ENCODE results near the gene GAS6.

Gene GAS6

DNA sequence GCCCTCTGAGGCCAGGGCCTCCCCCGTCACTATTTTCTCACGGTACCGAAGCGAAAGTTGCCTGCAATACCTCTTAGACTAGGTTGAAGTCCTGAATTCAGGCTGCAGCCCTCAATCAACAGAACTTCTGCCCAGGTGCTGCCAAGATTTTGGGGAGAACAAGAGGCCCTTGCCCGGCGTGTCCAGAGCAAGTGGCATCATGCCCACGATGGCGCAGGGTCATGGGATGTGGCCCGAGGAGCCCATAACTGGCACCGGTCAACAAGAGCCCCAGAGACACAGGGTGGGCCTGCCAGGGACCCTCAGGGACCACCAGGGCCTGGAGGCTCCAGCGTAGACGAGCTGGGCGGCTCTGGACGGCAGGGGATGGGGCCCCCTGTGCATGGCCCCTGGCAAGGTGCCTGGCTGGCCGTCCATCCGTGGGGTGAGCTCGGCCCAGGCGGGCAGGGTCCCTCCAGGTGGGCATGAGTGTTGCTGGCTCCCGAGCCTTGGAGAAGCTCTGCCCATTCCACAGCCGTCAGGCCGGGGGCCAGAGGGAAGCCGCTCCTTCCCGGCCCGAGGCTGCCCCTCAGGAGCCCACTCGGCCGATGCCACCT is 45.1 kb downstream of the GAS6 start:
- DNase-seq: no peak

DNA sequence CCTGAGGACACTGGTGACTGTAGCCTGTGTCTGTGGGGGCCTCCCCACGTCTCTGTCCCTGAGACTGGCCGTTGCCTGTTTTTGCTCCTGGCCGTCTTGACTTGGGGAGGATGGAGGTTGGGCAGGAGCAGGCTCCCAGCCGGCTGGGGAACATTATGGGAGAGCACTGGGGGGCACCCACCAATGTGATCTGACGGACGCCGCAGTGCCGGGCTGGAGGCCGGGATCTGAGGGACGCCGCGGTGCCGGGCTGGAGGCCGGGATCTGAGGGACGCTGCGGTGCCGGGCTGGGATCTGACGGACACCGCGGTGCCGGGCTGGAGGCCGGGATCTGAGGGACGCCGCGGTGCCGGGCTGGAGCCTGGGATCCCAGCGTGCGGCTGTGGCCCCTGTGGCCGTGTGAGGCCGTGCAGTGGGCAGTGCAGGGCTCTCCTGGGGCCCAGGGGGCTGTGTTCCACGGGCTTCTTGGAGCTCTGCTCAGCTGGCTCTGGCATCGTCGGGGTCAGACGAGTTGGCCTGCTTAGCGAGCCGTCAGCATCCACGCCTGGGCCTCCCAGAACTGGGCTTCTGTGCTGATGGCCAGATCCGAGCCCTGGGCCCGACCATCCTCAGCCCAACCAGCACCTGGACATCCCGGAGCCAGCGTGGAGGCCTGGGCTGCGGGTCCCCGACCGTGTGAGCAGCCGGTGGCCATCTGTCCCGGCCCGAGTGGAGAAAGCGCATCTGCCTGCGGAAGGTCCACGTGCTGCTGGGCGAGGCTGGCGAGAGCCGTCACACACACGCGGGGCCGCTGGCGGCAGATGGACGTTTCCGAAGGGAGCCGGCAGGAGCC is 45.8 kb downstream of the GAS6 start:
- no peak for DNase-seq

DNA sequence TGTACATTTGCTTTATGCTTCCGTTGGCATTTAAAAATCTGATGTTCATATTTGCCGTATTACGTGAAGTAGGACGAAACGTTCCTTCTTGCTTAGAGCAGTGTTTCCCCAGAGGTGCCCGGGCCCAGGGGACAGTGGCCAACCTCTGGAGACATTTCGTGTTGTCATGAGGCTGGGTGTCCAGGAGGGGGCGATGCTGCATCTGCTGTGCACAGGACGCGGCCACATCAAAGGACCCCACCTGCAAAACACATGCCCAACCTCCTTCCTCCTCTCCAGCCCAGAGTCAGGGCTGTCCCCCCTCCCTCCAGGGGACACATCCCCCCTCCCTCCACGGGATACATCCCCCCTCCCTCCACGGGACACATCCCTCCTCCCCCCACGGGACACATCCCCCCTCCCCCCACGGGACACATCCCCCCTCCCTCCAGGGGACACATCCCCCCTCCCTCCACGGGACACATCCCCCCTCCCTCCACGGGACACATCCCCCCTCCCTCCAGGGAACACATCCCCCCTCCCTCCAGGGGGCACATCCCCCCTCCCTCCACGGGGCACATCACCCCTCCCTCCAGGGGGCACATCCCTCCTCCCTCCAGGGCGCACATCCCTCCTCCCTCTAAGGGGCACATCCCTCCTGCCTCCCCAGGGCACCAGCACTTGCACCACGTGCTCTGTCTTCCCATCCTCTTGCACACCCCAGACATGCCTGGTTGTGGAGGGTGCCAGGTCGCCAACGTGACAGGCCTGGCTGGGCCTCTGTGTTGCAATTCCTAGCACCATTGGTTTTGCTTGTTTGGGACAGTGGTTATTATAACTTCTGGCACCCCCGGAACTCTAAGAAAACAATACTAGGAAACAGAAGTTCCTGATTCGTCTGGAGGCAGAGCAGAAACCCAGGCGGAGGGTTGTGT is 46.7 kb downstream of the GAS6 start:
- DNase-seq: peak; percentile 74

DNA sequence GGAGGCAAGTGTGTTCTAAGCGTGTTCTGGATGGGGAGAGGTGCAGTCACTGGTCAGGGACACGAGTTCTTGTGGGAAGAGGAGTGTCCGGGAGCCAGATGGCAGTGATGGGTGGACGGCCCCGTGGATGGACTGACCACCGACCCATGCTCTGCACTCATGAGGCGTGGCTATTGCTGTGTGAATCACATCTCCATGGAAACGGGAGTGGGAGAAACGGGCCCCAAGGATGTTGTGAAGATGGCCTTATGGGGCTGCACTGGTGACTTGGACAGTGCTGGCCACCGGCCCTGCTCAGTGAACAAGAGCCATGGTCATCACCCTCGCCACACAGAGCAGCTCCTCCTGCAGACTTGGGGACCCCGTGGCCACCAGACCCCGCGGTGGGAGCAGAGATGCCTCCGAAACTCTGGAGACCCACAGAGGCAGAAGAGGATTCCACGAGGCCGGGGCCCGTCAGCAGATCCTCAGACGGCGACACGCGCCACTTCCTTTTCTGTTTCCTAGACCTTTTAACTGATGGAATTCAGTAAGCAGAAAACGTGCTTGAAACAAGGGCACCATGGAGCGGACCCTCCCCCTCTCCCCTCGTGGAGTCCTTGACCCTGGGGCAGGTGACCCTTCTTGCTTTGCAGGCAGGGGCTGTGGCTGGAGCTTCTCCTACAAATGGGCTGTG is 47.5 kb downstream of the GAS6 start:
- no peak for DNase-seq

DNA sequence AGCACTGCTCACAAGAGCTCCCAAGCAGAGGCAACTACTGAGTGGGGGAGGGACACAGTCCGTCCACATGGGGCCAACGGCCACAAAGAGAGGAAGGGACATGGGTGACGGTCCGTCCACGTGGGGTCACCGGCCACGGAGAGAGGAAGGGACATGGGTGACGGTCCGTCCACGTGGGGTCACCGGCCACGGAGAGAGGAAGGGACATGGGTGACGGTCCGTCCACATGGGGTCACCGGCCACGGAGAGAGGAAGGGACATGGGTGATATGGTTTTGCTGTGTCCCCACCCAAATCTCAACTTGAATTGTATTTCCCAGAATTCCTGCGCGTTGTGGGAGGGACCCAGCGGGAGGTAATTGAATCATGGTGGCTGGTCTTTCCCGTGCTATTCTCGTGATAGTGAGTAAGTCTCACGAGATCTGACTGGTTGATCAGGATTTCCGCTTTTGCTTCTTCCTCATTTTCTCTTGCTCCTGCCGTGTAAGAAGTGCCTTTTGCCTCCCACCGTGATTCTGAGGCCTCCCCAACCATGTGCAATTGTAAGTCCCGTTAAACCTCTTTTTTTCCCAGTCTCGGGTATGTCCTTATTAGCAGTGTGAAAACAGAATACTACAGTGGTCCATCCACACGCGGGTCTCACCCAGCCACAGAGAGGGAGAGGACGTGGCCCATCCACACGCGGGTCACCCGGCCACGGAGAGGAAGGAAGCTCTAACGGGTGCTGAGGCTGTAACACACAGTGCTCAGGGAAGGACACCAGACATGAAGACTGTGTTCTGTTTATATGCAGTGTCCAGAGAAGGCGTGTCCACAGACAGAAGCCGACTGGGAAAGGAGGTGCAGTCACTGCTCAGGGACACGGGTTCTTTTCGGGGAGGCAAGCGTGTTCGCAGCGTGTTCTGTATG is 48.5 kb downstream of the GAS6 start:
- no peak for DNase-seq

DNA sequence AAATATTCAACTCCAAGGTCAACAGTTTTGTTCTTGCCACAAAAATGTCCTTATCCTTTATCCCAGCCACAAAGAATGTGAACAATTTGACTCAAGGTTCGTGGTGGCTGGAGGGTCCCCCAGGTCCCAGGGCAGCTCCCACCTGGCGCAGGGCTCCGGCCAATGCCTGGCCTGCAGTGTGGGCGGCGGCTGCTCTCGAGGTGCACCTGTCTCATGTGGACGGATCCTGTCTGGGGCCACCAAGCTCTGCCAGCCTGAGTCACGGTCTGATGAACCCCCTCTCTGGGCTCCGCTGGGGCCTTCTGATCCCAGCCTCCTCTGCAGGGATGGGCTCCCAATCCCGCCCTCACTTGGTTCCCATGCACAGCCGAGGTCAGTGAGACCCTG is 49.4 kb downstream of the GAS6 start:
- DNase-seq: no peak

DNA sequence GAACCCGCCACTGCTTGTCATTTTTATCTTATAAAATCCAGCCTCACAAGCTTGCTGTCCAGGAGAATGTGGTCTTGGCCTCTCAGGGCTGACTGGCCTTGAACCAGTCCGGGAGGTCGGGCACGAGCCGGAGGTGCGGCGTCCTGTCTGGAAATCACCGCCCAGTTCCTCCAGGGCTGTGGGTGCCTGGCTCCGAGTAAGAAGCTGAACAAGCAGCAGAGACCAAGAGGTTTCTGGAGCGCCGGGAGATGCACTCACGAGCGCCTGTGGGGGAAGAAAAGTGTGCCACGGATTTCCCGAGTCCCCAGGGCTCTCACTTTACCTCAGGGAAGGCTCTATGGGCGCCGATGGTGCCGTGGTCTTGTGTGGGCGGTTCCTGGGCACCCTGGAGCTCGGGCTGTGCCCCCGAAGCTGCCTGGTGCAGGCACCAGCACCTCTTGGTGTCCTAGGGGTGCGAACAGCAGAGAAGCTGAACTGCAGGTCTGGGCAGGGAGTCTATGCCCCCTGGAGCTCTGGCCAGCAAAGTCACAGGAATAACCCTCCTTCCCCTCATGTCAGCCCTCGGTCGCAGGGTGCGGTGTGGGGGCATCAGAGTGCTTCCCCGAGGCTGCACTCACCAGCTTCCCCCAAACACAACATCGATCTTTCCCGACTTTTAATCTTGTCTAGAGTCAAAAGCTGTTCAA is 50.0 kb downstream of the GAS6 start:
- no peak for DNase-seq

DNA sequence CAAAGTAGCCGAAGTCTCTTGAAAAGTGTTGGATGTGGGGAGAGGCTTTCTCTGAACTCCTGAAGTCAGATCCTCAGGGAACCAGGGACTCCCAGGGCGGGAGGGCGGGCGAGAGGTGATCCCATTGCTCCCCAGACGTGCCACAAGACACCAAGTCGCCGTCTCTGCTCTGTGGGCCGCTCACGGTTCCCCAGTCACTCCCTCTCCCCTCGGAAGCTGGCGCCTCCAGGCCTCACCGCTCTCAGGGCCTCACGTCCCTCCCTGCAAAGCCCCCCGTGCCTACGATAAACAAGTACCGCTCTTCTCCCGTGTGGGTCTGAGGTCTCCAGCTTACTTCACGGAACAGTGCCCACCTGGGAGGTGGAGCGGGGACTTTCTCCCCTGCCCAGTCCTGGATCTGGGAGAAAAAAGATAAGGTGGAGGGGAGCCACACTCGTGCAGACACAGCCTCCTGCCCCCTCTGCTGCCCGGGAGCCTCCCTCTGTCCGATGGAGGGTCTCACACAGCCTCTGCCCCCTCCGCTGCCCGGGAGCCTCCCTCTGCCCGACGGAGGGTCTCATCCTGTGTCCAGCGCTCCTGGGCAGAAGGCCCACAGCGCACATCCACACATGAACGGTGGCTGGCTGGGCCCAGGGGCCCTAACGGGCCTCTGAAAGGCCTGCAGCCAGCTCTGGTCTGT is 50.7 kb downstream of the GAS6 start:
- no peak for DNase-seq

DNA sequence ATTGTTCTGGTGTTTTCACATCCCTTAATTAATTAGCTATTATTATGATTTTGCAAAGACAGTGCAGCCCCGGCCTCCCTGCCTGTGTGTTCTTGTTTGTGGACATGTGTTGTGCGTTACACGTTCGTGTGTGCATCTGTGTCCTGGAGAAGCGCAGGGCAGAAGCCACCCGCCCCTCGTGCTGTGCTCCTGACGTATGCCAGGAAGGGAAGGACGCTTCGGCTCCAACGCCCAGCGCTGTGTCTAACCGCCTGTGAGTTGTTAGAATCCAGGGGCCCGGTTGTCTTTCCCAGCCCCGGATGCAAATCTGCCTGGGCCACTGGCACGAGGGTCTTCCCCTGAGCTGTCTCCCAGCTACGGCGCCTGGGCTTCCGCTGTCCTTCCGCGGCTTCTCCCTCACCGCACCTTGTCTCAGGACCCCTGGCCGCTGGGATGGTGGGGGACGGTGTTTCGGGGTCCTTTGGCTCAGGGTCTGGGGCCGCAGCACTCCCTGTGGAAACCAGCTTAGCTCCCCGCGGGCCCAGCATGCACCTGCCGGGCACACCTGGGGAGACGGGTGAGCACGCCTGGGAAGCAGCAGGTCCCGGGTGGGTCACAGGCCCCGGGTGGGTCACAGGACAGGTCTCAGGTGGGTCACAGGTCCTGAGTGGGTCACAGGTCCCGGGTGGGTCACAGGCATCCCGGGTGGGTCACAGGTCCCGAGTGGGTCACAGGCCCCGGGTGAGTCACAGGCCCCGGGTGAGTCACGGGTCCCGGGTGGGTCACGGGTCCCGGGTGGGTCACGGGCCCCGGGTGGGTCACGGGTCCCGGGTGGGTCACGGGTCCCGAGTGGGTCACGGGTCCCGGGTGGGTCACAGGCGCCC is 51.5 kb downstream of the GAS6 start:
- DNase-seq: no peak

DNA sequence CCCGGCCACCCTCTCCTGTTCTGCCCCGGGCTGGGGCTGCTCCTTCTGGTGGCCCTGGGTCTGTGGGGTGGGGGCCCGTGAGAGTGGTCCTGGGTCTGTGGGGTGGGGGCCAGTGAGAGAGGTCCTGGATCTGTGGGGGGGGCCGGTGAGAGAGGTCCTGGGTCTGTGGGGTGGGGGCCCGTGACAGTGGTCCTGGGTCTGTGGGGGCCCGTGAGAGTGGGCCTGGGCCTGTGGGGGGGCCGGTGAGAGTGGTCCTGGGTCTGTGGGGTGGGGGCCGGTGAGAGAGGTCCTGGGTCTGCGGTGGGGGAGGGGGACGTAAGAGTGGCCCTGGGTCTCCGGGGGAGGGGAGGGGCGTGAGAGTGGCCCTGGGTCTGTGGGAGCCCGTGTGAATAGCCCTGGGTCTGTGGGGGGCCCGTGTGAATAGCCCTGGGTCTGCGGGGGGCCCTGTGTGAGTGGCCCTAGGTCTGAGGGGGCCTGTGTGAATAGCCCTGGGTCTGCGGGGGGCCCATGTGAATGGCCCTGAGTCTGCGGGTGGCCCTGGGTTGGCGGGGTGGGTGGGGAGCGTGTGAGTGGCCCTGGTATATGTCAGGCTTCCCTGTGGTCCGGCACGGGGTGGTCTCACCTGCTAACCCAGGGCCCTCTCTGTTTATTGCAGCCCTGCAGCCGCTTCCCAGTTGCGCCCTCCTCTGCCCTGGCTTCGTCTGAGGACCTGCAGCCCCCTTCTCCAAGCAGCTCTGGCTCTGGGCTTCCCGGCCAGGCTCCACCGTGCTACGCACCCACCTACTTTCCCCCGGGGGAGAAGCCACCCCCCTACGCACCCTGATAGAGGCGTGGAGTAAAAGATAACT is 52.6 kb downstream of the GAS6 start:
- DNase-seq: no peak

DNA sequence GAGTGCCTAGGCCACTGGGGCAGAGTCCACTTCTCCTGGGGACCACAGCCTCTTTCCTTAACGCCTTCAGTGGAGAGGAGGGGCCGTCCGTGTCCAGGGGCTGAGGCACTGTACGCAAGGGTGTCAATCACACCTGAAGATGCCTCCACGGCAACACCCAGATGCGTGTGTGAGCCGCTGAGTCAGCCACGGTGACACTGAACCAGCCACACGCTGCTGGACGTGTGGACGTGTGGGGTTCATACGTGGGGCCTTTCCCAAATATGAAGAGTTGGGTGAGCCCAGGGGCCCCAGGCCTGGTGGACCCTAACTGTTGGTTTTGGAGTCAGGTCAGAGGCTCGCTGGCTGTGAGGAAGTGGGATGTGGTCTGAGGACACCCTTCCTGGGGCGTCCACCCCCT is 53.2 kb downstream of the GAS6 start:
- DNase-seq: no peak

DNA sequence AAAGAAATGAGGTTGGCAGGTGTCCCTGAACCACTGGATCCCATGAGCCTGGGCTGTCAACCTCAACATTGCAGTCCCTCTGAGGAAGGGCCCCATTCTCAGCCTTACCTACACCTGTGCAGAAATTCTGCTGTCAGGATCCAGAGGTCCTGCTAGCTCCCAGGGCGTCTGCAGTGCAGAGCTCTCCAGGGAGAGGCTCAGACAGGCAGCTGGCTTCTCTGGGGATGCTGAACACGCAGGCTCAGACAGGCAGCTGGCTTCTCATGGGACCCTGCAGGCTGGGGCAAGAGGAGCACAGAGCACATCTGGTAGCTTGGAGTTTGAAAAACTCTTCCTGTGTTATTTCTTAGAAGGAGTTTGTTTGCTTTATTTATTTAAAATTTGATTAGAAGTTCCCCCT is 53.9 kb downstream of the GAS6 start:
- no peak for DNase-seq

DNA sequence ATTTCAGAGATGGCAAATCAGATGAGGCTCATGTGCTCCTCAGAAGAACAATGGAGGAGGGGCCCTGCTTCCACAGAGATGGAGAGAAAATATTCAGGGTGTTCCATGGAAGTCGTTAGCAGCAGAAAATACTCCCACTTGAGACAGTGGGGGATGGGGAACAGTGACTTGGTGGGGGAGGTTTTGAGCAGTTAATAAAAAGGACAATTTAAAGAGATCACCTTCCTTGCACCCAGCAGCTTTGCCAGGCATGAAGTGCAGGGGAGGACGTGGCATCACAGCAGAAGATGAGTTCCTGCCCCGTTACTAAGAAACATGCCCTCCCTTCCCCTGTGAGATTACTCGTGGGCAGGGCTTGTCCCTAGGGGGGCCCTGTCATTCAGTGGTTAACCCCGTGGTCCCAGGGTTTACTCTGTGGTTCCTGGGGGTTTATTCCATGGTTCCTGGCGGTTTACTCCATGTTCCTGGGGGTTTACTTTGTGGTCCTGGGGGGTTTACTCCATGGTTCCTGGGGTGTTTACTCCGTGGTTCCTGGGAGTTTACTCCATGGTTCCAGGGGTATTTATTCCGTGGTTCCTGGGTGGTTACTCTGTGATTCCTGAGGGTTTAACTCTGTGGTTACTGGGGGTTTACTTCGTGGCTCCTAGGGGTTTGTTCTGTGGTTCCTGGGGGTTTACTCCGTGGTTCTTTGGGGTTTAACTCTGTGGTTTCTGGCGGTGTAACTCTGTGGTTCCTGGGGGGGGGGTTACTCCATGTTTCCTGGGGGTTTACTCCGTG is 55.6 kb downstream of the GAS6 start:
- DNase-seq: no peak

DNA sequence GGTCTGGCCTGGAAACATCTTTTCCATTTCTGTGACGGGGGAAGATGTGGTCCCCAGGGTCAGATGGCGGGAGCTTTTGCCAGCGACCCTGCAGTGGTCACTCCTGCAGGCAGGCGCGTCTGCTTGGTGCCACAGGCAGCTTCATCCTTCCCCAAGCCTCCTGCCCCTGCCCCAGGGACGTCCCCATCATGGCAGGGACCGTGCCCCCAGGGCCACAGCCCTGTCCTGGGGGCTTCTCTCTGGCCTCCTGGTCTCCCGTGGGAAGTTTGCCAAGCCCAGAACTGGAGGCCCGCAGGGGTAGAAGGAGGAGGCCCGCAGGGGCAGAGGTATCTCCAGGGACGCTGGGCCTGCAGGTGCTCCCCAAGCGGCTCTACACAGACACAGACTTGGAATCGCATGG is 57.4 kb downstream of the GAS6 start:
- DNase-seq: no peak

DNA sequence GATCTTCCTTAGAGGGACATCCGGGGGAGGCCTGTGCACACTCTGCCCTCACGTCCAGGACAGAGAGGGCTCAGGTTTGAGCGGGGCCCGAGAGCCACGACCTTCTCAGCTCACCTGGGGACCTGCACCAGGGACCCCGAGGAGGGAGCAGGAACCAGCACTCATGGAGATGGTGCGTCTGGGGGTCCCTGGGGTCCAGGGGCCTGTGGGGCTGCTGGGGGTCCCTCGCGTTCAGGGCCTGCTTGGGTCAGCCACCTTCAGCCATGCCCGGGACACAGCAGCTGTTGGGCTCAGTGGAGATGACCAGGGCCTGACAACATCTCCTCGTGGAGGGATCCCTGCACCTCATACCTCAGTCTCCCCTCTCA is 57.8 kb downstream of the GAS6 start:
- DNase-seq: no peak

DNA sequence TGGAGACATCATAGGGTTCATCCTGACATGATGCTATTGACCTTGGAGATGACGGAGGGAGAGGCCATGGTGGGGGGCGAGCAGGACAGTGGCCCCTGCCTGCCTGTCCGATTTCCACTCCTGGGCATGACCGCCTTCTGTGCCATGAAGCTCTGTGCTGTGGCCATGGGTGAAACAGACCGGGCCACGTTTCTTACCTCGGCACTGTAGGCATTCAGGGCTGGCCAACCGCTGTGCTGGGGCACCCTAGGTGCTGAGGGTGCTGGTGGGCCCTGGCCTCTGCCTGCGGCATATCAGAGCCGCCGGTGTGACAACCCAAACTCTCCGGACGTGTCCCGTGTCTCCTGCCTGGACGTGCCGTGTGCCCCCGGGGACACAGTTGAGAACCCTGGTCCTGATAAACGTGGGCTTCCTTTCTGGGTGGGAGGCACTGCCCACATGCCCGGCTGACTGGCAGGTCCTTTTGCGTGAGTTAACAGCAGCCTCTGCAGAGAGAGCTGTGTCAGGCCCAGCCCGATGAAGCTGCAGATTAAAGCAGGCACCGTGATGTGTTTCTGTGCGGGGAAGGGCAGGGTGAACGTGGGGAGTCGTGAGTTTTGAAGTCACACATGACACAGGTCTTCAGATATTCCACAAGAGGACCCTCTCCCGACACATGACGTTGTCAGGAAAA is 58.3 kb downstream of the GAS6 start:
- no peak for DNase-seq

DNA sequence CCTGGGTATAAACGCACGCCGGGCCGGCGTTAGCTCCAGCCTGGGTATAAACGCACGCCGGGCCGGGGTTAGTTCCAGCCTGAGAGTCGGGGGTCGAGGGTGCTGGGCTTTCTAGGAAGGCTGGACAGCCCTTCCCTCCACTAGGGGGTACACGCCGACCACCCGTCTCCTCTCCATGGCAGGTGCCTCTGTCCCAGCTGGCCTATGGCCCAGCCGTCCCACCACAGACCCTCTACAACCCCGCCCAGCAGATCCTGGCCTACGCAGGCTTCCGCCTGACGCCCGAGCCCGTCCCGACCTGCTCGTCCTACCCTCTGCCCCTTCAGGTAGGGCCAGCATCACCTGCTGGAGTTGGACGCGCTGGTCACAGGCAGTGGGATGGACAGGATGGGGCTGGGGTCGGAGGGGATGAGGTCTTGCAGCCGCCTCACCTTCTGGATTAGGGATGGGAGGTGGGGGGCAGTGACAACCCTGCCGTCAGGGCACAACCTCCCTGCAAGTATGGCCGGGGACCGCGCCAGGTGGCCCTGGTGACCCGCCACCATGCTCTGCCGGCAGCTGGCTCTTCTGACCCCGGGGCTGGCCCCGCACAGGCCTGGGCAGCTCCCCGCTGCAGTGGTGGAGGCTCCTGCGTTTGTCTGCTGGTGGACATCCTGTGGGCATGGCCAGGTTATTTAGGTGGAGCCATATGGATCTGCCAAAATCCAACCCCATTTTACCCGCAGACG is 59.0 kb downstream of the GAS6 start:
- DNase-seq: no peak

Measured in right hindlimb (tissue), 1 donor.